ENCODE data around the gene HHAT.

DNA sequence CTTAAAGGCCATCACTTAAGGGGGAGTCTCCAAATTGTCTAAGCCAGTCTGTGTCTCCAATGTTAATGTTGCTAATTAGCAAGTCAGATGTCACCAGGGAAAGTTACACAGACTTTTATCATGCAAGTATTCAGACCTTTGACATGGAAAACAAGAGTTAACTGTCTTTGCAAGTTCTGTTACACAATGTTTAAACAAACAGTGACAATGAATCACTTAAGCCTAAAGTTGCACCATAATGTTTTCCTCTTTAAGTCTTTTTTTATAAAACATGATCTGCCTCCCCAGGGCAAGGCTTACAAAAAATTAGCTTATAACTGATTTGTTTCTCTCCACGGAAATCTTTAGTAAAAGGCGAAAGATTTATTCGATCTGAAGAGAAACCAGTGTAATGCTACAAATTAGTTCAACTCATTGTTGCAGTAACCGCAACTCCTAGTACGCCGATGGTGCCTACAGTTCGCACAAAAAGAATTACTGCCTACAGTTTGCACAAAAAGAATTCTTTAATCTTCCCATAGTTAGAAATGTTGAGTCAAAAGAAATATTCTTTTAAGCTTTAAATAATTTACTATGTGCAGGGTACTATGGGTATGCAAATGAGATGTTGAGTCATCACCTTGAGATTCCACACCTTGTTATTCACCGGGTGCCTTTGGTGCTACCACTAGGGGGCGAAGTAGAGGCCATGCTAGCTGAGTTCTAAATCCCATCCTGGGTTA lies 45.3 kb downstream of the HHAT start:
- TF ChIP-seq POLR2A (IDR thresholded peaks at IDR 0.05; ENCODE audit: low read length) (peak; percentile 44), GATA1 (IDR thresholded peaks at IDR 0.05; ENCODE audit: low read depth, low read length) (no peak)
